Bone marrow (tissue), 2 donors: ENCODE results near the gene ZNF598.
"Not testable (repeated sequence)": the region's sequence is repeated elsewhere in the genome, so short reads cannot be mapped to it uniquely, and the experiment has no call there.

Experiments used
- DNase-seq, 2 donors: peaks; one replicate each; lab custom pipeline; 2025; lab: John Stamatoyannopoulos, UW

Gene ZNF598

GRCh38 chr16:2027024-2028010, 17.7 kb upstream of the ZNF598 start:
- DNase-seq: no peak

DNA sequence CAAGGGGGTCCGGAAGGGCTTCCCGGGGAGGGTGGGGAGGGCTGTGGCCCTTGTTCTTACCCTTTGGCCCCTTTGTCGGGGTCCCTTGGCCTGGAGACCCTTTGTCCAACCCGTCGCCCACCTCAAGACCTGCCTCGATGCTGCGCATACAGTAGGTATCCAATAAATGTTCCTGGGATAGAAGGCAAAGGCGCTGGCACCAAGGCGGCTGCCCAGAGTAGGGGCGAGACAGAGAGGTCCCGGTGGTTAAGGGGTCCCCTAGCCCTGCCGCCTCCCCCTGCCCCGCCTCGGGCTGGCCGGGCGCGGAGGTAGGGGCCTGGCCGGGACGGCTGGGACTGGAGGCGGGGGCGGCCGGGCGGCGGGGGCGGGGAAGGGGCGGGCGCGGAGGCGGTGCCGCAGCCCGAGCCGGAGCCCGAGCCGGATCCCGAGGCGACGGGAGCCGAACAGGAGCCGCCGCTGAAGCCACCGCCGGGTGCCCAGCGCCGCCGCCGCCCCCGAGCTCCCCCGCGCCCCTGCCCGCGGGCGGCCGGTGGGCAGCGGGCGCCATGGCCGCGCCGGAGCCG, 16.9 kb upstream of the ZNF598 start, which contains the start of gene NHERF2:
NHERF2 (plus strand) TSS at position 442 of the 563 bp plus-strand sequence; CDS start at position 546, 104 bp downstream.
- no peak for DNase-seq

DNA sequence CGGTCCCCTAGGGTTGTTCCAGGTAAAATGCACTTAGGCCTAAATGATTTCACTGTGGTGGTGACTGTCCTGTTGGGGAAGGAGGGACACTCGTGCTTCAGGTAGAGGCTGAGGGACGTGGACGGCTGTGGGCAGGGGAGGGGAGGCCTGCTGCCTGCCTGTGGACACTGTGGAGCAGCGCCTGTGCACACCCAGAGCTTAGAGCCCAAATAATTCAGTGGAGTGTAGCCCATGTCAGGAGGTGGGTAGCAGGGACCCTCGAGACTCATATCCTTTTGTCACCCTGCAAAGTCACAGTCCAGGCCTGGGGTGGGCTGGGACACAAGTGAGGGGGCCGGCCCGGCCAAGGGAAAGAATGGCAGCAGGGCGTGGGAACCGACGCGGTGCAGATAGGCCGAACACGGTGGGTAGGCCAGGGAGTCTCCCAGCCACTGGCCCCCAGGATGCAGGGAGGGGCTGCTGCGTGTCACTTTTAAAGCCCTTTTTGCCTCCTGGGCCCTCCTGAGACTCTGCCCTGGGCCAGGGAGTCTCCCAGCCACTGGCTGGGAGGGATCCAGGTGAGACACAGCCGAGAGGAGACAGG, 16.3 kb upstream of the ZNF598 start:
- no peak for DNase-seq

- no peak for DNase-seq
Observed at GRCh38 chr16:2025251-2025650, 15.6 kb upstream of the ZNF598 start.

DNA sequence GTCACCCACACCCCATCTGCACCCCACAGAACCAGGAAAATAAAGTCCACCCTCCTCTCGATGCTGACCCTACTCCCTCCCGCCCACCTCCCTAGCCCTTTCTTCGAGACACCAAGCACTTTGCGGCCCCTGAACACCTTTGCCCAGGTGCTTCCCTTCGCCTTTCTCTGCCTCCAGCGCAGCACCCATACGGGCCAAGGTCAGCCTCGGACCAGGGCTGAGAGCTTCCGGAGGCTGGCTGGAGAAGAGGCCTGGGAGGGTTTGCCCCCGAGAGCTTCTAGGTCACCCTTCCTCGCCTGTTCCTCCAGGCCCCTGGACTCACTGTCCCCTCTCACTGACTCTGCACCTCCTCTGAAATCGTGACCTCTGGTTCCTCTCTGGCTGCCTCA, 14.4 kb upstream of the ZNF598 start:
- no peak for DNase-seq

GRCh38 chr16:2023092-2024031, 13.7 kb upstream of the ZNF598 start:
- peak; percentile 66 to 91 for DNase-seq

DNA sequence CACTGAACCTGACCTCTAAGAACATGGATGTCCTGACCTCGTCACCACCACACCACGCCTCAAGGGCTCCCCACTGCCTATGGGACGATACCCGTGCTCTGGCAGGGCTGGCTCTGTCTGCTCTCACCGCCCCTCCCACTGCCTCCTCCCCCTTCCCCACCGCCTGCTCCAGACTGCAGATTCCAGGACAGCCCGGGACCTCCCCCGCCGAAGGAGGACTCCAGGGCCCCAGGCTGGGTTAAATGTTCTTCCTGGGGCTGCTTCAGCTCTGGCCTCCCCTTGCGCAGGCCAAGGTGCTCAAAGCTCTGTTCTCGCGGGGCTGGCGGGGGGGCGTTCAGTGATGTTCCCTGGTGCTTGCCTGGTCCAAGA, 13.1 kb upstream of the ZNF598 start:
- DNase-seq: peak in 1 of 2 donors; percentile 45

DNA sequence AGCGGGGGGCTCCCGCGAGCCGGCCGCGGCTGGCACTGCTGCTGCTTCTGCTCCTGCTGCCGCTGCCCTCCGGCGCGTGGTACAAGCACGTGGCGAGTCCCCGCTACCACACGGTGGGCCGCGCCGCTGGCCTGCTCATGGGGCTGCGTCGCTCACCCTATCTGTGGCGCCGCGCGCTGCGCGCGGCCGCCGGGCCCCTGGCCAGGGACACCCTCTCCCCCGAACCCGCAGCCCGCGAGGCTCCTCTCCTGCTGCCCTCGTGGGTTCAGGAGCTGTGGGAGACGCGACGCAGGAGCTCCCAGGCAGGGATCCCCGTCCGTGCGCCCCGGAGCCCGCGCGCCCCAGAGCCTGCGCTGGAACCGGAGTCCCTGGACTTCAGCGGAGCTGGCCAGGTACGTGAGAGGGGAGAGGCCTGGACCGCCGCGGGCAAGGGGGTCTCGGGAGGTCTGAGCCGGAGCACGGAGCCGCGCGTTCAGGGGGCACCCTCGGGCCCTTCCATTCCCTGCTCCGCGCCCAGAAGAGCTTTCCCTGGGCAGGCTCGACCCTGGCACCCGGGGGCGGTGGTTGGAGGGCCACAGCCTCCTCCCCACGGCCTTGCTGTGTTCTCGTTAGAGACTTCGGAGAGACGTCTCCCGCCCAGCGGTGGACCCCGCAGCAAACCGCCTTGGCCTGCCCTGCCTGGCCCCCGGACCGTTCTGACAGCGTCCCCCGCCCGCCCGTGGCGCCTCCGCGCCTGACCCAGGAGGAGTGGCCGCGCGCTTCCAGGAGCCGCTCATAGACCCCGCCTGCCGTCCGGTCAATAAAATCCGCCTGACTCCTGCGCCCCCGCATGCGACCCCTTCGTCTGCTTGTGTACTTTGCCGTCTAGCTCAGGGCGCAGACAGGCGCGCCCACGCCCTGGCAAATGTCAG, 10.6 kb upstream of the ZNF598 start:
- no peak for DNase-seq

DNA sequence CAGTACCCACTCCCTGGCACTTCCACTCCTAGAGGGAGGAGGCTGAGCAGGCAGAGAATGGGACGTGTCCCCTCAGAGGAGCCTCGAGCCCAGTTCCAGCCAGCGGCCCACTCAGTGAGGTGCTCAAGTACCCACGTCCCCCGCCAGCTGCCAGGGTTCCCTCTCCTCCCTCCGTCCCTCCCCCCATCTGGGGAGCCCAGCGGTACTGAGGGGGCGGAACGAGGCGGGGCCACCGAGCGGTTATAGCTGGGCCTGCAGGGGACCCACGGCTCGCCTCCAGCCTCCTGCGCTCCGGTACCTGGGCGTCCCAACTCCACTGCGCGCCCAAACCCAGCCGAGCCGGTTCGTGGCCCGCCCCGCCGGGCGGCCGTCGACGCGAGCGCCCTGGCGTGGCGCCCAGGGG, 9.9 kb upstream of the ZNF598 start, which contains the start of gene NPW:
NPW (plus strand) TSS at position 268 of the 403 bp plus-strand sequence.
- DNase-seq: no peak

- DNase-seq: no peak
Observed at GRCh38 chr16:2016407-2016922, 6.8 kb upstream of the ZNF598 start.

DNA sequence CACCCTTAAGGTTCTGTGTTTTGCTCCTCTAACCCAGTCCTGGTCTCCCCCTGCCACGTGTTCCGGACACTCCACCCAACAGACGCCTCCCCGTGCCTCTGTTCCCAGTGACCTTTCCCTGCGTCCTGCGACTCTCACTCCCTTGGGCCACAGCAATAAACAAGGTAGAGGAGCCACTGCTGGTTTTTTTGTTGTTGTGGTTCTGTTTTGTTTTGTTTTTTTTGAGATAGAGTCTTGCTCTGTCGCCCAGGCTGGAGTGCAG, 6.3 kb upstream of the ZNF598 start:
- DNase-seq: no peak

GRCh38 chr16:2015117-2015946, 5.7 kb upstream of the ZNF598 start:
- no peak for DNase-seq

DNA sequence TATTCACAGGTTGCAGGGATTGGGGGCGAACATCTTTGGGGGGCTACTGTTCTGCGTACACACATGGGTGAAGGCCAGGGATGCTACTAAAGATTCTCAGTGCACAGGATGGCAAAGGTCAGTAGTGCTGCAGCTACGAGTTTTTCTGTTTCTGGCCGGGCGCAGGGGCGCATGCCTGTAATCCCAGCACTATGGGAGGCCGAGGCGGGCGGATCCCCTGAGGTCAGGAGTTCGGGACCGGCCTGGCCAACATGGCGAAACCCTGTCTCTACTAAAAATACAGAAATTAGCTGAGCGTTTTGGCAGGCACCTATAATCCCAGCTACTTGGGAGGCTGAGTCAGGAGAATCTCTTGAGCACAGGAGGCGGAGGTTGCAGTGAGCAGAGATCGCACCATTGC, 3.9 kb upstream of the ZNF598 start:
- no peak for DNase-seq

DNA sequence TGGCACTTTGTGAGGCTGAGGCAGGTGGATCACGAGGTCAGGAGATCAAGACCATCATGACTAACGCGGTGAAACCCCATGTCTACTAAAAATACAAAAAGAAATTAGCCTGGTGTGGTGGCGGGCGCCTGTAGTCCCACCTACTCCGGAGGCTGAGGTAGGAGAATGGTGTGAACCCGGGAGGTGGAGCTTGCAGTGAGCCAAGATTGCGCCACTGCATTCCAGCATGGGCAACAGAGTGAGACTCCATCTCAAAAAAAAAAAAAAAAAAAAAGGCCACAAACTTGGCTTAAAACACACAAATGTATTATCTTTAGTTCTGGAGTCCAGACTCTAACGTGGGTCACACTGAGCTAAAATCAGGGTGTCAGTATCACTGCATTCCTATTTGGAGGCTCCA, 2.1 kb upstream of the ZNF598 start:
- DNase-seq: not testable (repeated sequence)

DNA sequence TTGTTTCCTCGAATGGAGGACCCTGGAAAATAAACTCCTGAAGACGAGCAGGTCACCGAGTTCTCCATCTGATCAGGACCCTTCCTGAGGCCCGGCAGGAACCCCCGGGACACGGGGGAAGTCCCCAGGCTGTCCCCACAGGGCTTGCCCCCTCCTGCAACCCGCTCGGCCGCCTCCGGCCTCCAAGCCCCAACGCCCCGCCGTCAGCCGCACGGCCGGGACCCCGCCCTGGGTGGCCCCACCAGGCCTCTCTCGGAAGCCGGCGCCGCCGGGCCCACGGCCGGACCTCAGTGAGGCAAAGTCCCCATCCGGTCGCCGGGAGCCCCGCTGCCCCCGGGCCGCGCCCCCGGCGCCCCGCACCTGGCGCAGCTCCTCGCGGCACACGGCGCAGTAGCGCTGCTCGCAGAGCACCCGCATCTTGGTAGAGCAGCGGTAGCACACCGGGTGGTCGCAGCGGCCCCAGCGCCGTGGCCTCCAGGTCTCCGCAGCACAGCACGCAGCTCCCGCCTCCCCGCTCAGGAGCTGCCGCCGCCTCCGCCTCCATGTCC, 383 bp downstream of the ZNF598 start:
- DNase-seq: no peak

DNA sequence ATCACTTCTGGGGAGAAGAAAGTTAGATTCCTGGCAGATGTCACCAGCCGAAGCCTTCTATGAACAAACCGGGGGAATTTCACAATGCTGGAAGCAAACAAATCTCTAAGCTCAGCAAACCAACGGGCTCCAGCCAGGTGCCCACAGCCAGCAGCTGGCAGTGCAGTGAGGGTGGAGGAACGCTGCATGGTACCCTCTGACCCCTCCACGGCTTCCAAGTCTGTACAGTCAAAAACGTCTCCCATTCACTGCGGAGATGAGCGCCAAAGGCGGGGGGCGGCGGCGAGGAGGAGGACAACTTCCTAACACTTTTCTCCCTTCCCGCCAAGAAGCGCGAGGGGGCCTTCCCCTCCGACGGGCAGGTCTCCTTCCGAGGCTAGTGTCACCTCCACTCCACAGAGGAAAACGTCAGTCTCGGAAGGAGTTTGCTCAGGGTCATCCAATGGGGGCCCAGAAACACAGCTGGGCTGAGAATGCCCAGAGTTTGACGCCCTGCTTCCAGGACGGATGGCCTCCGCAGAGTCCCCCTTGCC, 924 bp downstream of the ZNF598 start:
- peak in 1 of 2 donors; percentile 30 for DNase-seq

DNA sequence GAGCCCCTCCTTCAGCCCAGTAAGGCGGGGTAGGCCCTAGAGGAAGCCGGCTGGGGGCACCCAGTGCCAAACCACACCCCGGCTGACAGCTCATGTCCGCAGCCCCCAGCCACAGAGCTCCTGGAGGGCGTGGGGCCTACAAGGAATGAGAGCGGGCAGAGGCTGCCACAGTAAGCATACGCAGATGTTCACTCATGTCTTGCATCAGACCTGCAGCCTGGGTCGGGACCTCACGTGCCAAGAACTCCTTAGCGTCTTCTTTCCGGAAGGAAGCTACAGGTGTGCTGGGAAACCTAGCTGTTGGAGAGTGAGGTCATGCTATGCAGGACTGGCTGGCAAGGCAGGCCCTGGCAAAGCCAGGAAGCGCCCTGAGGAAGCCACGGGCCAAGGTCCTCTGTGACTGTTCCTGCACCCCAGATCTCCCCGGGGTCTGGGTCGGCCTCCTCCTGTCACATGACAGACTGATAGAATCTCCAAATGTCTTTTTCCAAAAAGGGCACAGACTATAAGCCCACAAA, 1.6 kb downstream of the ZNF598 start:
- DNase-seq: peak in 1 of 2 donors; percentile 30

DNA sequence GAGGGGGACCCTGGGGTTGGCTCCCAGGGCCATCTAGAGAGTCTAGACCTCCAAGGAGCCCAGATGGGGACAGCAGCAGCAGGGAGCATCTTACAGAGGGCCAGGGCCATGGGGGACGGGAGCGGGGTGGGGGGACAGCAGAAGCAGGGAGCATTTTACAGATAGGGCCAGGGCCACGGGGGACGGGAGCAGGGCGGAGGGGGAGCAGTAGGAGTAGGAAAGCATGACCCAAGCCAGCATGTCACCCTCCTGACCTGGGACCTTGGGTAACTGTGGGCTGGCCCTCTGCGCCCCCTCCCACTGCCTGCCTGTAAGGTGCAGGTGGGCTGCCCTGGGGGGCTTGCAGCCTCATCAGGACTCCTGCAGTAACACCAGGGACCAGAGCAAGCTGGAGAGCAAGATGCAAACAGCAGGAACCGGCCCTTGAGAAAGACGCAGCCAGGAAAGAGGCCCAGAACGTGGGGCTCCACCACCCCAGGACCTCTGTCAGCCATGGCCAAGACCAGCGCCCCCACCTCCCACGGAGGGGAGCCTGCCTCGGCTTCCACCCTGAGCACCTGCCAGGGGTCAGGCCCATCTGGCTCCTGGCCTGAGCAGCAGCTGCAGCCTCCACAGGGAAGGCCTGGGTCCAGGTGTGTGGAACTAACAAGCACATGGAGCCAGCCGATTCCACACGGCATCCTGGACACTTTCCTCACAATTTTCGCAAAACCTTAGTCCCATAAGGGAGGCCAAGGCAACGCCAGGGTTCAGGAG, 2.4 kb downstream of the ZNF598 start:
- no peak for DNase-seq
